AG09309 (cell line): ENCODE results near the gene WDR72.

Experiments
- DNase-seq: peaks from one replicate; pipeline ENCODE4 v3.0.0-alpha.2; 2010; ENCODE audit warnings: low read depth
- H3K4me3 ChIP-seq: 2 replicates; pipeline ENCODE4 v1.5.1; 2011; ENCODE audit warnings: mild to moderate bottlenecking, low read depth, low read length, moderate library complexity; ENCODE audit not compliant: control insufficient read depth
- CTCF ChIP-seq: IDR thresholded peaks from 2 replicates; pipeline ENCODE4 v1.5.1; 2011; ENCODE audit warnings: mild to moderate bottlenecking, low read depth, low read length, inconsistent platforms; ENCODE audit not compliant: insufficient read depth, control insufficient read depth; ENCODE audit errors: missing control alignments

The WDR72 gene

GRCh38 chr15:53581513-53581912, 177.9 kb downstream of the WDR72 start:
- TF ChIP-seq CTCF = no peak
- H3K4me3 ChIP-seq = no peak overlapping the region
- DNase-seq = no peak

- no peak for DNase-seq
- TF ChIP-seq CTCF = no peak
- H3K4me3 ChIP-seq = no peak overlapping the region
These were observed 179.1 kb downstream of the WDR72 start for GRCh38 chr15:53580366-53580765.

GRCh38 chr15:53576841-53577240, 182.6 kb downstream of the WDR72 start:
- TF ChIP-seq CTCF = no peak
- H3K4me3 ChIP-seq = no peak overlapping the region
- DNase-seq = no peak

- DNase-seq = no peak
- no peak for TF ChIP-seq CTCF
- no peak overlapping the region for H3K4me3 ChIP-seq
These were observed 186.4 kb downstream of the WDR72 start for GRCh38 chr15:53573091-53573490.

- DNase-seq = no peak
- no peak for TF ChIP-seq CTCF
- H3K4me3 ChIP-seq = no peak overlapping the region
These were observed 189.5 kb downstream of the WDR72 start for GRCh38 chr15:53569751-53570480.

GRCh38 chr15:53566912-53567311, 192.6 kb downstream of the WDR72 start:
- DNase-seq = no peak
- no peak overlapping the region for H3K4me3 ChIP-seq
- TF ChIP-seq CTCF = no peak

GRCh38 chr15:53565721-53566120, 193.7 kb downstream of the WDR72 start:
- TF ChIP-seq CTCF = no peak
- H3K4me3 ChIP-seq = no peak overlapping the region
- DNase-seq = no peak
